Activated naive CD4-positive, alpha-beta T cell treated with anti-CD3 and anti-CD28 coated beads, Interleukin-2, amount 50 U/mL, for 24 hours (primary cell): Measurements from ENCODE around the gene SEPTIN10.
"Not testable (repeated sequence)": the region's sequence is repeated elsewhere in the genome, so short reads cannot be mapped to it uniquely, and the experiment has no call there.

ENCODE experiments used
- H3K27ac Mint-ChIP-seq: one replicate; pipeline ENCODE4 v1.8.0; 2021; ENCODE audit warnings: mild to moderate bottlenecking, mixed read lengths
- H3K27me3 Mint-ChIP-seq: one replicate; pipeline ENCODE4 v1.8.0; 2021; ENCODE audit warnings: mixed read lengths
- H3K36me3 Mint-ChIP-seq: one replicate; pipeline ENCODE4 v1.8.0; 2021; ENCODE audit warnings: mixed read lengths
- H3K4me1 Mint-ChIP-seq: one replicate; pipeline ENCODE4 v1.8.0; 2021; ENCODE audit warnings: mixed read lengths
- H3K4me3 Mint-ChIP-seq: one replicate; pipeline ENCODE4 v1.8.0; 2021; ENCODE audit warnings: mild to moderate bottlenecking, mixed read lengths
- H3K9me3 Mint-ChIP-seq: one replicate; pipeline ENCODE4 v1.8.0; 2021; ENCODE audit warnings: mixed read lengths

SEPTIN10 gene

DNA sequence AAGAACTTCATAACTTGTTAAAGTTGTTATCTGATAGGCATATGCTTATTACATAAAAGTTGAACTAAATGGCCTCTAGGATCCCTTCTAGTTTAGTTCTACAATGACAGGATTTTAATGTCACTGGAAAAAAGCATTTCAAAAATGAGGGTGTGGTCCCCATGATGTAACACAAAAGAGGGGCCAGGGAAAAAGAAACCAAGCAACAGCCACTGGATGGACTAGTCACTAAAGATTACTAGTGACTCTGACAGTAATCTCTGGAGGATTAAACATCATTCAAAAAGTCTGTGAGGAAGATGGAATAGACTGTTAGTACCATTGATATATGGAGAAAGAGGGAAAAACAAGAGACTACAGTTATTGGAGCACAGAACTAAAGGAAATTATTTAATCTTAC lies 22.6 kb downstream of the SEPTIN10 start:
- no peaks in the 10 kb centered on the region for H3K36me3 Mint-ChIP-seq
- no peaks in the 10 kb centered on the region for H3K9me3 Mint-ChIP-seq
- no peaks in the 10 kb centered on the region for H3K27me3 Mint-ChIP-seq
- H3K4me3 Mint-ChIP-seq: no peak overlapping the region
- no peaks in the 10 kb centered on the region for H3K4me1 Mint-ChIP-seq
- H3K27ac Mint-ChIP-seq: no peak overlapping the region

GRCh38 chr2:109586687-109587086 lies 27.1 kb downstream of the SEPTIN10 start:
- H3K36me3 Mint-ChIP-seq: peaks cover 2% of the 10 kb centered on the region
- H3K27me3 Mint-ChIP-seq: peaks cover 3% of the 10 kb centered on the region
- H3K4me1 Mint-ChIP-seq: no peaks in the 10 kb centered on the region
- no peaks in the 10 kb centered on the region for H3K9me3 Mint-ChIP-seq
- H3K27ac Mint-ChIP-seq: no peak overlapping the region
- H3K4me3 Mint-ChIP-seq: no peak overlapping the region

DNA sequence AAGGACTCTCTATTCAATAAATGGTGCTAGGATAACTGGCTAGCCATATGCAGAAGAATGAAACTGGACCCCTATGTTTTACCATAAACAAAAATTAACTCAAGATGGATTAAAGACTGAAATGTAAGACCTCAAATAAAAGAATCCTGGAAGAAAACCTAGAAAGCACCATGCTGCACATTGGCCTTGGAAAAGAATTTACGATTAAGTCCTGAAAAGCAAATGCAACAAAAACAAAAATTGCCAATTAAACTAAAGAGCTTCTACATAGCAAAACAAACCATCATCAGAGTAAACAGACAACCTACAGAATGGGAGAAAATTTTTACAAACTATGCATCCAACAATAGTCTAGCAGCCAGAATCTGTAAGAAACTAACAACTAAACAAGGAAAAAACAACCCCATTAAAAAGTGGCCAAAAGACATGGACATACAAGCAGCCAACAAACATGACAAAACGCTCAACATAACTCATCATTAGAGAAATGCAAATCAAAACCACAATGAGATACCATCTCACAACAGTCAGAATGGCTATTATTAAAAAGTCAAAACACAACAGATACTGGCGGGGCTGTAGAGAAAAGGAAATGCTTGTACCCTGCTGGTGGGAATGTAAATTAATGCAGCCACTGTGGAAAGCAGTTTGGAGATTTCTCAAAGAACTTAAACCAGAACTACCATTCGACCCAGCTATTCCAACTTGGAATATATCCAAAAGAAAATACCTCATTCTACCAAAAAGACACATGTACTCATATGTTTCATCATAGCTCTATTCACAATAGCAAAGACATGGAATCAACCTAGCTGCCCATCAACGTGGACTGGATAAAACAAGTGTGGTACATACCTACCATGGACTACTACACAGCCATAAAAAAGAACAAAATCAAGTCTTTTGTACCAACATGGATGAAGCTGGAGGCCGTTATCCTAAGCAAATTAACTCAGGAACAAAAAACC lies 30.6 kb downstream of the SEPTIN10 start:
- Mint-ChIP-seq H3K36me3 (peaks cover 3% of the 10 kb centered on the region), H3K4me1 (no peaks in the 10 kb centered on the region), H3K9me3 (no peaks in the 10 kb centered on the region), H3K27ac (no peak overlapping the region), H3K27me3 (peaks cover 3% of the 10 kb centered on the region), H3K4me3 (no peak overlapping the region)

GRCh38 chr2:109577630-109578029 lies 36.1 kb downstream of the SEPTIN10 start:
- not testable (repeated sequence) for H3K4me1 Mint-ChIP-seq, H3K4me3 Mint-ChIP-seq, H3K9me3 Mint-ChIP-seq, H3K27me3 Mint-ChIP-seq, H3K27ac Mint-ChIP-seq, H3K36me3 Mint-ChIP-seq

- Mint-ChIP-seq H3K27ac (no peak overlapping the region), H3K27me3 (peaks cover 9% of the 10 kb centered on the region), H3K4me3 (no peak overlapping the region), H3K4me1 (no peaks in the 10 kb centered on the region), H3K36me3 (peaks cover 1% of the 10 kb centered on the region), H3K9me3 (no peaks in the 10 kb centered on the region)
Observed at GRCh38 chr2:109575373-109575772, 38.4 kb downstream of the SEPTIN10 start.

DNA sequence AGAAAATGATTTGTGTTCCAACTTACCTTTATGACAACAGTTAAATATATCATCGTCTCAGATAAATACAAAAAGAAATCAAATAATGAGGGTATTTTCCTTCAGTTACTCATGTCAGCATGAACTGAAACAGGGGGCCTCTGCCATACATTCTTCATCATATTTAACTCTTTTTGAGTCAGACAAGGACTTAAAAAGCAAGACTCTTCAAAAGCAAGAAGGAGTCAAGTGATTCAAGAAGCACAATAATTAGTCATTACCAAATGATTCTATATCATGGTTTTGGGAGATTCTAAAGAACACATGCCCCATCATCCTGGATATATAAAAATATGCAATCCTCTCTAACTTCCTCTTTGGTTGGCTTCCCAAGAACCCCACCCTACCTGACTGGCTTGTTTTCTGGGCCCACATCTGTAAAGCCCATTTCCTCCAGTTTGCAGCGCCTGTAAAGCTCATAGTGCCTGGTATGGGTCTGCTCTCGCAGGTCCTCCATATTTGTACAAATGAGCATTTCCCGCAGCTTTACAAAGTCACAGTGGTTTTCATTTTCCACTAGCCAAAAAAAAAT lies 49.7 kb downstream of the SEPTIN10 start:
- peaks cover 3% of the 10 kb centered on the region for H3K36me3 Mint-ChIP-seq
- H3K9me3 Mint-ChIP-seq: no peaks in the 10 kb centered on the region
- no peaks in the 10 kb centered on the region for H3K4me1 Mint-ChIP-seq
- H3K27ac Mint-ChIP-seq: no peak overlapping the region
- H3K27me3 Mint-ChIP-seq: no peaks in the 10 kb centered on the region
- no peak overlapping the region for H3K4me3 Mint-ChIP-seq

DNA sequence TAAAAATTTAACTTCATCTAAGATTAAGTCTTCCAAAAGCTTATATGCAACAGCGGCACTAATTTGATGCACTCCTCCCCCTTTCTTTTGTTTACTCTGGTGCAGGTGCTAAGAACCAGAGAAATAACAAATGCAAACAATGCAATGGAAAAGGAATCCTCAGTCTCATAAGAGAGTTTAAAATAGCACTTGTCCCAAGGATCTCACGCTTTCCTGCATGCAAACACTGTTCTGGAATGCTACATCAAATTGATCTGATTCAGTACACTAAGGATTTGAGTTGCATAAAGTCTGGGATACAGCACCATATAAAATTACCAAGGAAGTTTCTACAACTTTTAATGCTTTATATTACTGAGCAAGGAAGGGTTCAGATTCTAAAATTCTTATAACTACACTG lies 50.5 kb downstream of the SEPTIN10 start:
- Mint-ChIP-seq H3K27me3 (no peaks in the 10 kb centered on the region), H3K4me3 (no peak overlapping the region), H3K9me3 (no peaks in the 10 kb centered on the region), H3K27ac (no peak overlapping the region), H3K36me3 (peaks cover 3% of the 10 kb centered on the region), H3K4me1 (no peaks in the 10 kb centered on the region)

- H3K27ac Mint-ChIP-seq: no peak overlapping the region
- no peaks in the 10 kb centered on the region for H3K4me1 Mint-ChIP-seq
- no peaks in the 10 kb centered on the region for H3K9me3 Mint-ChIP-seq
- H3K27me3 Mint-ChIP-seq: no peaks in the 10 kb centered on the region
- H3K4me3 Mint-ChIP-seq: no peak overlapping the region
- peaks cover 3% of the 10 kb centered on the region for H3K36me3 Mint-ChIP-seq
Observed at GRCh38 chr2:109562421-109562820, 51.3 kb downstream of the SEPTIN10 start.

GRCh38 chr2:109560265-109560664 lies 53.5 kb downstream of the SEPTIN10 start:
- Mint-ChIP-seq H3K27ac (peak overlapping the region; percentile 47), H3K4me3 (no peak overlapping the region)

DNA sequence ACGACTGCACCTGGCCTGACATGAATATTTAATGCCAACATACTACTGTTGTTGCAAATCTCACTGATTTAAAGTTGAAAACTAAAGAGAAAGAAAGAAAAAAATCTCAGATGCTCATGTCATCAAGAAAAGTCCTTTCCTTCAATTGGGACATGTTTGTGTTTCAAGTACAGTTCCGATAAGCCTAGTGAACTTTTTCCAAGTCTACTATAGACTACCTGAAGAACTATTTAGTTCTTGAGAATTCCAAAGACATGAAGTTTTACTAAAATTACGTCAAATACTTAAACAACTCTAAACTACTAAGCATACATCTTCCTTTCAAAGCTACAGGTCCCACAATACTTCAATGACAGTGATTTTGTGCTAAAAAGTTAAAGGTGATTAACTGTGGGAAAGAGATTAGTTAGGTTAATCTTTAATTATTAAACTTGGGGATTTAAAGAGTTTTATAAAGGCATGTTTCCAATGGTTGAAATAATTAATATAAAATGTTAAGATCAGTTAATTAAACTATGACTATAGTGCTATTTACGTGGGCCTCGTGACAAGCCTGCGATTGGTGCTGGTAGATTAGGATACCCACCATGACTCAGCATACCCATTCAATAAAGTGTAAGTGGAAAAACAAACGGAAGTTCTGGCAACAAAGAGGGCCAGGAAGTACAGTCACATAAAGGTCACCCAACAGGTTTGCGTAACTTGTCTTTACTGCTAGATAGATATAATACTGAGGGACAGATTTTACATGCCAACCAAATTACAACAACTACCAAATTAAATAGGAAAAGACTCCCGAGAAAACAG lies 55.5 kb downstream of the SEPTIN10 start:
- H3K4me1 Mint-ChIP-seq: peaks cover 4% of the 10 kb centered on the region
- H3K27me3 Mint-ChIP-seq: no peaks in the 10 kb centered on the region
- H3K4me3 Mint-ChIP-seq: no peak overlapping the region
- H3K27ac Mint-ChIP-seq: no peak overlapping the region
- H3K36me3 Mint-ChIP-seq: peaks cover 3% of the 10 kb centered on the region
- no peaks in the 10 kb centered on the region for H3K9me3 Mint-ChIP-seq

More at GRCh38 chr2:109560265-109560664, 53.5 kb downstream of the SEPTIN10 start:
- Mint-ChIP-seq H3K27me3 (no peaks in the 10 kb centered on the region), H3K9me3 (no peaks in the 10 kb centered on the region), H3K36me3 (peaks cover 3% of the 10 kb centered on the region), H3K4me1 (no peaks in the 10 kb centered on the region)

DNA sequence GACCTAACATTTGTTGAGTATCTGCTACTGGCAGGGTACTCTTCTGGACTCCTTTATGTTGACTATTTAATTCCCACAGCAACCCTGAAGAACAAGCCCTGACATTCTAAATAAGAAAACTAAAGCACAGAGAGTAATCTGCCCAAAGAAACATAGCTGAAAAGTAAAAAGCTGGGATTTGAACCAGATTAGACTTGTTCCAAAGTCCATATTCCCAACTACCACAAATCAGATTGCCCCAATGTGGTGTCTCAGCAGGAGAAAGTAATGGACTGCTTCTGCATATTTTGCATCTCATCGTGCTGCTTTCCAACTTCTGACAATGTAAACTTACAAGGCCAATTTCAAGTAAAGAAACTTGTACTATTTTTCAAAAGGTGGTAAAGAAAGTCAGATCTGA lies 56.5 kb downstream of the SEPTIN10 start:
- Mint-ChIP-seq H3K4me3 (no peak overlapping the region), H3K4me1 (peaks cover 4% of the 10 kb centered on the region), H3K27me3 (no peaks in the 10 kb centered on the region), H3K27ac (no peak overlapping the region), H3K36me3 (peaks cover 3% of the 10 kb centered on the region), H3K9me3 (no peaks in the 10 kb centered on the region)

DNA sequence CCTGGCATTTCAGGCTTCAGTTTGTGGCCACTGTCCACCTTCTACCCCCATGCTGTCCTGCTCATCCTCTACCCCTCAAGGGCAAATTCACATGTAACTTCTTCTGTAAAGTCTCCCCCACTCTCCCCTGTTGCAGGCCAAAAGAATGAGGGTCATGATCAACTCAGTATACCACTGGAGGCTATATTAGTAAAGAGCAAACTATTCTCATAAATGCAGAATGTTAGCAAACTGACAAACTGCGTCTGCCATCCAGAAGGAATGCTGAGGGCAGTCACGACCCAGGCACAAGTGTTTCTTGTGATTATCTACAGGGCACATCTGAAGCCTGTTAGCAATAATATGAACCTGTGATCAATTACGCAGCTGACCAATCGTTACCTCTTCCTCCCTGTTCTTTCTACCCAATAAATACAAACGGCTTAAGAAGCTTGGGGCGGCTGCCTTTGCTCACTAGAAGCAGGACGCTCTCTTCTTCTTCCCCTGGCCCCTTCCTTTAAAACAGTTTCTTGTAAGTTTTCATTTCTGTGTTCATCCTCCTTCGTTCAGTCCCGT lies 58.3 kb downstream of the SEPTIN10 start:
- no peaks in the 10 kb centered on the region for H3K36me3 Mint-ChIP-seq
- no peak overlapping the region for H3K4me3 Mint-ChIP-seq
- no peak overlapping the region for H3K27ac Mint-ChIP-seq
- H3K27me3 Mint-ChIP-seq: no peaks in the 10 kb centered on the region
- peaks cover 4% of the 10 kb centered on the region for H3K4me1 Mint-ChIP-seq
- H3K9me3 Mint-ChIP-seq: no peaks in the 10 kb centered on the region

- Mint-ChIP-seq H3K27ac (no peak overlapping the region), H3K27me3 (no peaks in the 10 kb centered on the region), H3K4me3 (no peak overlapping the region), H3K4me1 (peaks cover 4% of the 10 kb centered on the region), H3K36me3 (no peaks in the 10 kb centered on the region), H3K9me3 (no peaks in the 10 kb centered on the region)
Observed at GRCh38 chr2:109554758-109555157, 59.0 kb downstream of the SEPTIN10 start.

DNA sequence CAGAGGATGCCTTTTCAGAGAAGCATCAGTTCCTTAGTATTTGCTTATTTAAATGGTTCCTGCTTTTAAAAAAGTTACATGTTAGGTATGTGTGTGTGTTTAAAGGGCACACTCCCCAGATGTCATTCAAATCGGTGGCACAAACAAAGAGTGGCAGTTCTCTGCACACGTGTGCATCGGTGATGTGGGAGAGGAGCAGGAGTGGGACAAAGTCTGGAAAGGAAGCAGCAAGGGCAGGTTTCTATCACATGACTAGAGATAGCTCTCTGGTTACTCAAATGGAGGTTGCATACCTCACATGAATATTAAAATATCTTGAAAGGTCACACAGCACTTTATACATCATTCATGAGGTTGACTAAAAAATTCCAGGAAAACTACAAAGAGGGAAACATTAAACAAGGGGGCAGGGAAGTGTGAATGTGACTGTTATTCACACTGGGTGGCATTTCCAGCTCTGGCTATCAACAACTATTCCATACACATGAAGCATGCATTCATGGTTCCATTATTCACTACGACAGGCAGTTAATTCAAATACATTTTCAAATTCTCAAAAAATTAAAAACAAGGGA lies 64.7 kb downstream of the SEPTIN10 start:
- Mint-ChIP-seq H3K9me3 (no peaks in the 10 kb centered on the region), H3K4me1 (no peaks in the 10 kb centered on the region), H3K4me3 (no peak overlapping the region), H3K27ac (no peak overlapping the region), H3K36me3 (no peaks in the 10 kb centered on the region), H3K27me3 (no peaks in the 10 kb centered on the region)

DNA sequence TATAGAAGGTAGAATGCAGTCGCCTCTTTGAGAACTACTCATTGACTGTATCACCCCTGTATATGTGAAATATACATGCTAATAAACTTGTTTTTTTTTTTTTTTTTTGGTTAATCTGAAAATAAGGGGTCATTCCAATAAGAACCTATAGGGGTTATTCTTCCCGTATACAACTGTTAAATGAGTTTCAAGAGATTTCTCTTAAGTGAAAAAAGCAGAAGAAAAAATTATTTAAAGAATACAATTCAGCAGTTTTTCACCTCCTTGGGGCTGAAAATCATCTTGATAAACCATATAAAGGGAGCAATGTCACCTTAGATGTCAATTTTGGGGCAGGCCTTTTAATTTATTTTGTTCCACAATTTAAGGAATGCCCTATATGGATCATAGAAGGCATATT lies 66.5 kb downstream of the SEPTIN10 start:
- Mint-ChIP-seq H3K27me3 (no peaks in the 10 kb centered on the region), H3K36me3 (no peaks in the 10 kb centered on the region), H3K4me3 (no peak overlapping the region), H3K27ac (no peak overlapping the region), H3K4me1 (no peaks in the 10 kb centered on the region), H3K9me3 (no peaks in the 10 kb centered on the region)
